Kasumi-1 (cell line): Measurements from ENCODE around the gene MYO16.
"Not testable (repeated sequence)": the region's sequence is repeated elsewhere in the genome, so short reads cannot be mapped to it uniquely, and the experiment has no call there.

ENCODE experiments used
- DNase-seq, 2 experiments: peaks; one replicate each; lab custom pipeline; 2025; lab: John Stamatoyannopoulos, UW

MYO16 gene

DNA sequence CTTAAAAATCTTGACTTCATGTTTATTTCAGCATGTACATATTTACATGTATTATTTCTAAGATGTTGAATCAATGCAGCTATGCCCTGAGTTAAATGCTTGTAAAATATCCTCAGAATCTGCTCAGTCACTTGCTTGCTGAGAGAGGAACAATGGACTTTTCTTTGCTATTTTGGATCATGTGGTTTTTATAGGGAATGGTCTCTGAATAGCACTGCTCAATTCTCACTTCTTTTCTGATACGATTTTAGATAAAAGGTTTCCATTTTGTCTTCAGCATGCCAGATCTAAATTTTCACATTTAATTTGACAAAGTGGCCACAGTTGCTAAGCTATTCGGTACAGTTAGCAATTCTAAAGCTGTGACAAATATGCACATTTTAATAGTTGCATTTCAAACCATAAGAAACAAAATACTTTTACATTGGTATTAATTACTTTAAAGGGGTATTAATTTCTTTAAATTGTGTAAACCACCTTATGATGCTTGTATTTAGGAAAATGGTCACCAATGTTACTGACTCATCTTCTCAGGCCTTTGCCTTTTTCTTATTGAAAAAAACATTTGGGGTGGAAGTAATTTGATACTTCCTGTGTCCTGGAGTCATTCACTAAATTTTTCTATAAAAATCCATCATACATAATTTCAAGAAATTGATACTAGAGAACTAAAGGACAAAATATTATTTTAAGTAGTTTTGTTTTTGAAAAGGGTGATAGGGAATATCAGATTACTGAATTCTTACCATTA lies 113.5 kb downstream of the MYO16 start:
- DNase-seq = no peak

DNA sequence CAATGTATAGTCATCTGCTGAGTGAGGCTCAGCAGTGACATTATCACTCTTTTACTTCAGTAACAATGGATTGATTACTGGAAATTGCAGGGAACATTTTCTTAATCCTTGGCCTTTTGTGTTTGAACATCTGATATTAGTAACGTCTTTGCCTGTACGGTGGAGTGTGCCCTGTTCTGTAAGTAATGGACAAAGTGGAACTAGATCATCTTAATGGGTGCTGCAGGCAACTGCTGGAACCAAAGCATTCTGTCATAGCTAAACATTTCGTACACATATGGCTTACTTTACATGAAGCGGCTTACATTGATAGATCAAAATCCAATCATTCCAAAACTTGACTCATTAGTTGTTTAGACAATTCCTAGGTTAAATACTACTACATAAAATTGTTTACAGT lies 114.1 kb downstream of the MYO16 start:
- DNase-seq = no peak

DNA sequence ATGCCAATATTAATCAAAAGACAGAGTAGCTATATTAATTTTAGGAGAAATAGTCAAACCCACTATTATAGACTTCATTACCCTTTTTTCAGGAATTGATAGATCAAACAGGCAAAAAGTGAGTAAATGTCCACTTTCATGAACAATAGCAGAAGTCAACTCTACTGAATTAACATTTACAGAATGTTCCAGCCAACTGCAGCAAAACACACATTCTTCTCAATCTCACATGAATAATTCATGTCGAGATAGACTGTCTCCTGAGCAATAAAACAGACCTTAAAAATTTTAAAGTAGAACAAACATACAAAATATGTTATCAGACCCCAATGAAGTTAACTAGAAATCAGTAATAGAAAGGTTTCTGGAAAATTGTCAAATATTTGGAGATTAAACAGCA lies 118.4 kb downstream of the MYO16 start:
- DNase-seq = no peak

DNA sequence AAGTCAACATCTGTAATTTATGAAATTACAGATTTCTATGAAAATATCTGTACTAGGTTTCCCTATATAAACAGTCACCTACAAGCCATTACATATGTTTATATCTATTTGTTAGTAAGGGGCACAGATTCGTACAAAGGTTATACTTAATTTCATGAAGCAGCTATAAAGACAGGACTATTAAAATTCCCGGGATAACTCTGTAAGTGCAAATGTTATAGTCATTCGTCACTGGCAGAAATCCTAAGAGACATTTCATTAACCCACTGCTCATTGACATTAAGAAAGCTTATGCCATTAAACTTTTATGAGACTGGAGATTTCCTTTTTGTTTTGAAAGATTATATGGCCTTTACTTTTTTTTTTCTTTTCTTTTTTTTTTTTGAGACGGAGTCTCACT lies 122.9 kb downstream of the MYO16 start:
- DNase-seq = no peak

DNA sequence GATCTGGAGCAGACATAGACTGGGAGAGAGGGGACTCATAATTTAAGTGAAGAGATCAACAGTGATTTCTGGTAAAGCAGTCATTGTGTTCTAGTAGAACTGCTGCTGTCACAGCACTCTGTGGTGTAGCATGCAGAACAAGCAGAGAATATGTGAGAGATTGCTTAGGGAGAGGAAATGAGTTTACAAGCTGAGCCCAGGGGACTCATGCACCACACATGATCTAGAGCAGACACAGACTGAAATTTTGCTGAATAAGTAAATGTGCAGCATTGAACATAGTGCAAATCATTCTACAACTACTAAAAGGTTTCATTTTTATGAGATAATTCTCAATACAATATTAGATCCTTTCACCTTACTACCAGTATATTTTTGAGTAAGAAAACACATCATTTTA lies 125.7 kb downstream of the MYO16 start:
- no peak for DNase-seq

DNA sequence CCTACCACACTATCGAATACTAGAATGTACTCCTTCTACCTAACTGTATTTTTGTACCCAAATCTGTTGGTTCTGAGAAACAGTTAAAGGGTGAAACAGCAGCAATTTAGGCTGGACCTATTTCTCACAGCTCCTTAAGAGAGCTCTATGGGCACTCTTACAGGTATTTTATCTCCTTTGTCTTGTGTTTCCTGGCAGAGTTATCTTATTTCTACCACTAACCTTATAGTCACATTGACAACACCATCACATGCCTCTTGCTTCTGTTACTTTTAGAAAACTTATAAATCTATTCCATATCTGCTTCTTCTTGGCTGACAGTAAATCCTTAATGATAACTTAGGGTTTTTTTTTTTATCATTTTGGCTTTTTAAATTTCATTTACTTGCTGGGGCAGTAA lies 130.7 kb downstream of the MYO16 start:
- DNase-seq = no peak

DNA sequence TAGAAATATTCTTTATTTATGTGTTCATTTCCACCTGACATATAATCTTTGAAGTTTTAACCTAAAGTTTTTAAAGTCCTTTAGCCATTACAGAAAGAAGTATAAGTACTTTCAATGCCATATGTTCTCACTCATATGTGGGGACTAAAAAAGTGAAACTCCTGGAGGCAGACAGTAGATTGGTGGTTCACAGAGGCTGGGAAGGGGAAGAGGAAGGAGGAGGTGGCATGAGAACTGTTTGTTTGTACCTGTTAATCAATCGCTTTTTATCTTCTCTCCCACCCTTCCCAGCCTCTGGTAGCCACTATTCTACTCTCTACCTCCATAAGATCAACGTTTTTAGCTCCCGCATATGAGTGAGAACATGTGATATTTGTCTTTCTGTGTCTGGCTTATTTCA lies 131.1 kb downstream of the MYO16 start:
- no peak for DNase-seq

DNA sequence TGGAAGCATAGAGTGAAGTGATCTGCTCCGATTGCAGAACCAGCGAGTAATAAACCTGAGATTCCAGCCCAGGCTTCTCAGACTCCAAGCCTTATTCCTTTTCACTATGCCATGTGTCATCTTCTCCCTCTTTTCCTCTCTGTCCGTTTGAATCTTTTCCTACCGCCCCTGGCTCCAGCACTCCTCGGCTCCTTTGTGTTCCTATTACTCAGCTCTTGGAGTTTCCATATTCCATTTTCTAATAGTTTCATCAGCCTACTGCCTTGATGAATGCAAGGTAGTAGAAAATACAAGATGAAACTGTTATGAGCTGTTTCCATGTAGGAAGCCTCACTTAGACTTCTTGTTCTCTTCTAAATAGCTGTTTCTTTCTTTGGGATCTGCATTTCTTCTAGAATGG lies 138.6 kb downstream of the MYO16 start:
- DNase-seq = no peak

DNA sequence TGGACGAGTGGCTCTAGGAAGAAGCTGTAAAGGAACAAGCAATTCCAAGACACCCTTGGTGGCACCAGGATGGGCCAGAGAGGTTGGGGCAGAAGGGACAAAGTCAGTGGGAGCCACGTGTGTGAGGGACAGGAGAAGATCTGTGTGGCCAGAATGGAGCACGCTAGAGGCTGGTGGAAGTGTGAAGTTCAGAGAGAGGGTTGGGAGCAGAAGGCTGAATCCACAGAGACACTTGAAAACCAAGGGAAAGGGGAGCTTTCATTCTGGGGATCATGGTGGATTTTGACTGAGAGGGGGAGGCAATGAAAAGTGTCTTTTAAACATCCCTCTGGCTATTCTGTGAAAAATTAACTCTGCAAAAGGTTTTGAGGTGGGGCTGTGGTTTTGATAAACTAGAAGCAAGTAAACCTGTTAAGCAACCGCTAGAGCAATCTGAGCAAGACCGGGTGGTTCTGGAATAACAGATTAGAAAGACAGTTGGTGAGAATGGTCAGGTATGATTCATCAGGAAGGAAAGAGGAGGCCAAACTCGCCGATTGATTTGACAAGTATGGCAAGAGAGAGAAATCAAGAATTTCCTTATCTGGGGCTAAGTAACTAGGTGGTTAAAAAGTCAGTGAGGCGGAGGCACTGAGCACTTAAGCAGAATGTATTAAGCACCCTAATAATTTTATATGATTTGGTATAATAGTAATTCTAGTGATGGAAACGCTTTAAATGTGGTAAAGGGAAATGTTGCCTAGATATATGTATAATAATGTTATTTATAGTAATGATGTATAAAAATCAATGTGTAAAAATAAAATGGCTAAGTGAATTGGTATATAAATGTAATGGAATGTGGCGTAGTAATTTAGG lies 140.0 kb downstream of the MYO16 start:
- DNase-seq = peak; percentile 18 to 33

DNA sequence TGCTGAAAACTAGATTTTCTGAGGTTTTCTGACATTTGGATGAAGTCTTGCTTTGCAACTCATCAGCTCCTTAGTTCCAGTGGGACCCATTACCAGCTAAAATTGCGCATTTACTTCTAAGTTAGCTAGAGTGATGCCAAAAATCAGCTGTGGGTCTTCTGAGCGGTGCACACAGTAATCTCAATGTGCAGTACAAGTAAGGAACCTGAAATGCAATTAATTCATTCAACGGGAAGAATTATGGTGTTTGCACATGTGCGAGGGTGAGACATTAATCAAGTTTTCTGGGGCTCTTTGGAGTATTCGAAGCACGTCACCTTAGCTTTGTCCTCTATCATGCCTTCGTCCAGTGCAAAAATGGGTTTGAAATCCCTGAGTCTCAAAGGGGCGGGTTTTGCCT lies 146.2 kb downstream of the MYO16 start:
- no peak for DNase-seq

DNA sequence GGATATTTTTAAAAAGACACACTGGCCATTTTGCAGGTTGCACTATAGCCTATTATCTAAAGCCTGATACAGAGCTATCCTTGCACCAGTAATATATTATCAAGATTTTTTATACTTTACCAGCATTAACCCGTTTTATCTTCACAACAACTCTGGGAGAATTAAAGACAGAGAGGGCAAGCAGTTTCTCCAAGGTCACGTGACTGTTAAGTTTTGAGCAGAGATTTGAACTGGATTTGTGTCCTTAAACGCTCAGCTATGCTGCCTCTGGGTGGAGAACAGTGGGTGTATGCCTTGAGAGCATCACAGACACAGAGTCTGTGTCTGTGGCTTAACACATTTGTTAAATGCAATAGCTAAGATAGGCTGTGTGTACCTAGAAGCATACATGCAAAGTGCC lies 147.2 kb downstream of the MYO16 start:
- no peak for DNase-seq

DNA sequence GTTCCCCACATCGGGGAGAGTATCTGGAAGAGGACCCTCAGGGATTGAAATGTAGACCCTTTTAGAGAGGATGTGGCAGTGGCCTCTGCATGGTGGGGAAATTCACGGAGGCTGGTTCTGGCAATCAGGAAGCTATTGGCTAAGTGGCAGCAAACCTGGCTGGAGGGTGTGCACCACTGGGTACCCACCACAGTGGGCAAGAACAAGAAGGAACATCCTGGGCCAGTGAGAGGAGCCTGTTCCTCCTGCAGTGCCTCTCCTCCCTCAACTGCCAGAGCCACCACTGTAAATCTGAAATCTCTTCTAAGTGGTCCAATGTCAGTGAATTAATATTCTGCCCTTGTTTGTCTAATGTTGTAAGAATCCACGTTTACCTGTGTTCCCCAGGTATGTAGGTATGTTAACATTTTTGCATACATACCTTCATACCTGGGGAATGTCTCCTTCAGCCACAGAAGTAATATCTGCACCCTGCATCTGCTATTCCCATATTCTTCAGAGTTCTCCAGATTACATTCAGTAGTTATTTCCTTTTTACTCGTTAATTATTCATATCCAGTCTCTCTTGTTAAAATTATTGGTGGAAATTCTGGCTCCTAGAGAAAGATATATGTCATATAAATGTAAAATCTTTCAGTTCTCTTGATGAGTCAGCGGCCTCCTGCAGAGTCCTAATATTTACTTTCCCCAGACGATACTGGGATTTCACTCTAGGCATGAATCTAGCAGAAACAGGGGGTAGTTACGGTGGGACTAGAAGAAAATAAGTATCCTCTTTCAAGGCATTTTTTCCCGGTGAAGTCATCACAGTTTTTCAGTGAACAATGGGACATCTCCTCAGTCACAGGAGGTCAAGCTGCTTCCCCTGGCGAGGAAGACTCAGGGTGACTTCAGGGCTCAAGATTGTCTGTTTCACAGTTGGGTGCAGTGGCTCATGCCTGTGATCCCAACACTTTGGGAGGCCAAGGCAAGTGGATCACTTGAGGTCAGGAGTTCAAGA lies 148.3 kb downstream of the MYO16 start:
- no peak for DNase-seq

DNA sequence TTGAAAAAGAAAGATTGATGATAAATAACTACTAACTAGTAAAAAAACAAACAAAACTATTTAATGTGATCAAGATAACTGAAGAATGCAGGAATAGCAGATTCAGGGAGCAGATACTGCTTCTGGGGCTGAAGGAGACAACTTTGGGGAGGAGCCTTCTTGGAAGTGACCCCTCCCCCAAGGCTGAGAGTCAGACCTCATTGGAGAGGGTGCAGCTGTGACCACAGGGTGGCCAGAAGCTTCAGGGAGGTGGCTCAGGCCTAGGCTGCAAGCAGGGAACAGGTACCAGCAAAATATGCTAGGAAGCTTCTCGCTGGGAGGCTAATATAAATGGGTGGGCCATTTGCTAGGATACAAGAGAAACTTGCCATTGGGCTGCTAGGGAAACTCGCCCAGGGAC lies 149.9 kb downstream of the MYO16 start:
- DNase-seq = no peak

DNA sequence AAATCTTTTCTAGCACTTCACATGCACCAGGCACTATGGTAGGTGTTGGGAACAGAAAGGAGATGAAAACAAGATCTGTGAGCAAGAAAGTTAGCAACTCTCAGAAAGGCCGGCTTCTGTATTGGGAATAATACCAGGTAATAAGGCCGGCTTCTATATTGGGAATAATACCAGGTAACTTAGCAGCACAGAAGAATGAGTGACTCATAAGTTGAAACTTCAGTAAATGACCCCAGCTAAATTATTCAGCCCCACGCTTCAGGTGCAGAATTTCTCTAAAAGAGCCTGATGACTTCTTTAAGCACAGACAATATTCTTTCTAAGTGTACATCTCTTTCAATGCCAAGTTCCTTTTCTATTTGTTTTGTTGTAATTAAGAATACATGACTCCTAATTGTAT lies 151.3 kb downstream of the MYO16 start:
- DNase-seq = no peak

DNA sequence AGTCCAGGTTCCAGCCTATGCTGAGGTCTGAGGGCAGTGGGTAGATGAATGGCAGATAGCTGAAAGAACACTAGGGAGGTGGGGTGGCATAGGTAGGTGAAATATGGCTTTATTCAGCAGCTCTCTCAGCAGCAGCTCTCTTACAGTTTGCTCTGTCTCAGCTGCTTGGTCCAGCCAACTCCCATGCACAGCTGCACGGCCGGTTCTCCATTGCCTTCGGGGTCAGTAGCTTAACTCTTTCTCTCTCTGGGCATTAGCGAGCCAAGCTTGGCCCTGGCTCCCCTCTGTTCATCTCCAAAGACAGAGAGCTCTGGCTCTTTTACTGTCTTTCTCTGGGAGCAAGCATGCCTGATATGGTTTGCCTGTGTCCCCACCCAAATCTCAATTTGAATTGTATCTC lies 151.9 kb downstream of the MYO16 start:
- no peak for DNase-seq

DNA sequence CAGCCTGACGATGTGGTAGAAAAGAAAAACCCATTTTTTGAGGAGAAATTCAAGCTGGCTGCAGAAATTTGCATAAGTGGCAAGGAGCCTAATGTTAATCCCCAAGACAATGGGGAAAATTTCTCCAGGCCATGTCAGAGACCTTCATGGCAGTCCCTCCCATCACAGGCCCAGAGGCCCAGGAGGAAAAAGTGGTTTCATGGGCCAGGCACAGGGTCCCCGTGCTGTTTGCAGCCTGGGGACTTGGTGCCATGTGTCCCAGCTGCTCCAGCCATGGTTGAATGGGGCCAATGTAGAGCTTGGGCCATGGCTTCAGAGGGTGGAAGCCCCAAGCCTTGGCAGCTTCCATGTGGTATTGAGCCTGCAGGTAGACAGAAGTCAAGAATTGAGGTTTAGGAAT lies 153.1 kb downstream of the MYO16 start:
- DNase-seq = not testable (repeated sequence)

DNA sequence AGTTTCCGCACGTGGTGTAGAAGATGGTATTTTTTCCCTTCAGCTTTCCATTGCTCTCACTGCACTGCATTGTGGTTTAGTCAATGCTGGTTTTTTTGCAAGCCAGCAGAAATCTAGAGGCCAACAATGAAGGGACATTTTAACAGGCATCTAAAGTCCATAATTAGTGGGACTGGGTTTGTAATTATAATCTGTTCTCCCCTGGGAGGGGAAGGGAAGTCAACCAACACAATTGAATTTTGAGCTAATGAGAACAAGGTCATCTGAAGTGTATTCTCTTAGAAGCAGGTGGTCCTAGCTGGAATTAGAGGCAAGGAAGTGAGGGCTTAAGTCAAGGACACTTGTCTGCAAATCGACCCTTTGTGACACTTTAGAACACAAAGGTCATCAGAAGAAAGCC lies 156.4 kb downstream of the MYO16 start:
- no peak for DNase-seq

DNA sequence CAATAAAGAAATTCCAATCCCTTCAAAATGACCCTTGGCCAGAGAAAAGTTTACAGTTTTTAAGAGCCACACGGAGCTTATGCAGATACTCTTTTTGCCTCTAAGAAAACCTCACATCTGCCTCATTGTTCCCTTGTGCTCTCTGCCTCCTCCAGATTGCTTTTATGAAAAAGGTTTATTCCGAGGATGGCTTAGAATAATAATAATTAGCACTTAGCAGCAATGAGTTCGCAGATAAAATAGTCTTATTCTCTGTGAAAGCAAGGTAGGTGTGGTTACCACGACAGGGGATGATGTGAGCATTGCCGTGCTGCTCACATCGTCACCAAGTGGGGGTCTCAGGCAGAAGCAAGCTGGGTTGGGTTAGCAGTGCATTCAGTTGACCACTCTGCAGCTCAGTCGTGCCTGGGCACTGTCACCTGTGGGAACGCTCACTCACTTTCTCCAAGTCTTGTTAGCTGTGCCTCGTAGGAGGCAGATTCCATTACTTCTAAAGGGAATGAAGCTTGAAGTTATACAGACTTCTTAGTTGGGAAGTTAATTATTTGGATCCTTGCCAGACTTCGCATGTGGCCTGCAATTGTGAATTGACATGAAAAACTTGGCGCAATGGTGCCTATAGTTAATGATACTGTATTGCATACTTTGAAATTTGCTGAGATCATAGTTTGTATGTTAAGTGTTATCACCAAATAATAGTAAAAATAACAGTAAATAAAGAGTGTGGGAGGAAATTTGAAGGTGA lies 157.2 kb downstream of the MYO16 start:
- no peak for DNase-seq

DNA sequence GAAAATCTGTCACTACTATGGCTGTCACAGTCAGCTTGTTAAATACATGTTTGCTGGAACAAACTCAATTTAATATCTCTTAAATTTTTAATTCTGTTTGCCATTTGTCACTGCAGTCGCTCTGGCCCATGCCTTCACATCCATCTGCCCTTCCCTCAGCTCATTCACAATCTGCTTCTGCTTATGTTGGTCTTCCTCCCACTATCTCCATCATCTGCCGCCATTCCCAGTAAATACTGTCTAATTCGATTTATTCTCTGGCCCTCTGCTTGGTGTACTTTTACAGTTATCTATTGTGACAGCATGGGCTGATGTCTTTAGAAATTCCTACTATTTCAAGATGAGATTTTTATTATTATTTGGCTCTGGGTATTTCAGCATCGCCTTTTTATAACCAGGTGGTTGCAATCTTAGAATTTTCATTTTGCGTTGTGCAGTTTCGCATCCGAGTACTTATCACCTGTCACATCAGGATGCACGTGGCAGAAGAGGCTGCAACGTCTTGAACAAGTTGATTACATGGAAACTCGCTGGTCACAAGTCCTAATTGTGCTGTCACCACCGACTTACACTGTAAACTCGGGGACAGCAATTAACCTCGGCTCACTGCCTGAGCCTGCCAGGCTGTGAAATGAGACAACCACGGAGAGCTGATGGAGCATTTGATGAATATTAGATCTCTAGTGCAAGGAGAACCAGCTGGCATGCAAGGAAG lies 158.4 kb downstream of the MYO16 start:
- no peak for DNase-seq

DNA sequence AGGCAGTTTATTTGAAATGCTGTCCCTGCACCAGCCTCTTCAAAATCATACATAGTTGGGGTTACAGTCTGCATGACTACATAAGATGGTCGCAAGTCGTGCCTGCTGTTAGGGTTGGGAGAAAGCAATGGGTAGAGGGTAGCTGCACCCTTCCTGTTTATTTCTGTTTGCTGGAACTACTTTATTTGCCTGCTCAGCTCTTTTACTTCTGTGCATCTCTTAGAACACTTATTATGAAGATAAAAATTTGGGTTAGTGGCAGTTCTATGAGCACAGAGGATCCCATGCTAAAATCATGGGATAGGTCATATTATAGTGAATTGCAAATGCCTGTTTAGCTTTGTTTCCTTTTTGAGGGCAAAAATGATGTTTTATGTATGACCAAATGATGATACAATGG lies 160.1 kb downstream of the MYO16 start:
- no peak for DNase-seq

DNA sequence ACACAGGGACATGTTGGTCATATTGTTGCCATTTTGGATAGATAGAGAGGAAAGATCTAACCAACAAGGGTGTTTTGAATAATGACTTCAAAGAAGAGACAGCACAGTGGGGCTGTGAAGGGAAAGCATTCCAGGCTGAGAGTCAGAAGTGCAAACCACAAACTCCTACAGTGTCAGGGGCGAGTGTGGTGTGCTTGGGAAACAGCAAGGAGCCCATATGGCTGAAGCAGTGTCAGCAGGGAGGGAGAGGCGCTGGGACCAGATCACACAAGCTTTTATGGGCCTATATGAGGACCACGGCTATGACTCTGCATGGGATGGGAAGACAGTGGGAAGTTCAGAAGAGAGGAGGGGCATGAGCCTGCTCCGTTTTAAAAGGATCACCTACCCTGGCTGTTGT lies 166.4 kb downstream of the MYO16 start:
- no peak for DNase-seq
